GM04503 (cell line): Measurements from ENCODE around the gene HDAC4.

ENCODE experiments used
- DNase-seq: peaks from one replicate; pipeline ENCODE4 v3.0.0-alpha.2; 2012; ENCODE audit warnings: low read depth

The HDAC4 gene

DNA sequence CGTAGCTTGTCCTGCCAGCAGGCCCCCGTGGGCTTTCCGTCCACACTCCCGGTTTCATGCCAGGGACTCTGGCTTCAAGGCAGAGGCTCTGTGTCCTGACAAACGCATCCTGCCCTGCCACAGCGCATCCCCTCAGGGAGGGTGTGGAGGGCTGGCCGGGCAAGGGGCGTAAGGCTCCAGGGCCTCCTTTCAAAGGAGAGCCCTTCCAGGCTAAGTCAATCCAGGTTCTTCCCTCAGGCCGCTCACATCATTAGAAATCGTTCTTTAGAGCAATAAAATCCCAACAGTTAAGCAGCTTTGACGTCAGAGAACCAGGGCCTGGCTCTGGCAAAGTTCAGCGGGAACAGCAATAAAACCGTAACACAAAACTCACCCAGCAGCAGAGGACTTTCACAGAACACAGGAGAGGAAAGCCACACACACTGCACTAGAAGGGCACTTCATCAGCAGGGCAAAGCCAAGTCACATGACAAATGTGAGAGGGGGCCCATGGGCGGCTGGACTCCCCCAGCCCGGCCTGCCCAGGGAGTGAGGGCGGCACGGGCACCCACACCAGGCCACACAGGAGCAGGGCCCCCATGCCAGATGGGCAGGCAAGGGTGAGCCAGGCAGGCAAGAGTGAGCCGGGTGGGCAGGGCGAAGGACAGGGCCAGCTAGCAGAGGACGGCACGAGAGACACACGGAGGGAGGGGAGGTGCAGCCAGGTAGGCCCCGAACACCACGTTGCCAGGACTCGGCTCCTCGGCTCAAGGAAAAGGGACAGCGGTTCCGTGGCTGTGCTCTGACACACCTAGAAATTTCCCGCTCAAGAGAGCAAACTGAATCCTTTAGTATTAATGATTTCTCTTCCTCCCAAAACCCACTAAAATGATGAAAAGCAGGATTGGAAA lies 52.0 kb downstream of the HDAC4 start:
- no peak for DNase-seq

- no peak for DNase-seq
These were observed 54.1 kb downstream of the HDAC4 start for GRCh38 chr2:239346676-239347075.

GRCh38 chr2:239345251-239345650 lies 55.6 kb downstream of the HDAC4 start:
- no peak for DNase-seq

GRCh38 chr2:239344857-239345216 lies 56.0 kb downstream of the HDAC4 start:
- DNase-seq: no peak

DNA sequence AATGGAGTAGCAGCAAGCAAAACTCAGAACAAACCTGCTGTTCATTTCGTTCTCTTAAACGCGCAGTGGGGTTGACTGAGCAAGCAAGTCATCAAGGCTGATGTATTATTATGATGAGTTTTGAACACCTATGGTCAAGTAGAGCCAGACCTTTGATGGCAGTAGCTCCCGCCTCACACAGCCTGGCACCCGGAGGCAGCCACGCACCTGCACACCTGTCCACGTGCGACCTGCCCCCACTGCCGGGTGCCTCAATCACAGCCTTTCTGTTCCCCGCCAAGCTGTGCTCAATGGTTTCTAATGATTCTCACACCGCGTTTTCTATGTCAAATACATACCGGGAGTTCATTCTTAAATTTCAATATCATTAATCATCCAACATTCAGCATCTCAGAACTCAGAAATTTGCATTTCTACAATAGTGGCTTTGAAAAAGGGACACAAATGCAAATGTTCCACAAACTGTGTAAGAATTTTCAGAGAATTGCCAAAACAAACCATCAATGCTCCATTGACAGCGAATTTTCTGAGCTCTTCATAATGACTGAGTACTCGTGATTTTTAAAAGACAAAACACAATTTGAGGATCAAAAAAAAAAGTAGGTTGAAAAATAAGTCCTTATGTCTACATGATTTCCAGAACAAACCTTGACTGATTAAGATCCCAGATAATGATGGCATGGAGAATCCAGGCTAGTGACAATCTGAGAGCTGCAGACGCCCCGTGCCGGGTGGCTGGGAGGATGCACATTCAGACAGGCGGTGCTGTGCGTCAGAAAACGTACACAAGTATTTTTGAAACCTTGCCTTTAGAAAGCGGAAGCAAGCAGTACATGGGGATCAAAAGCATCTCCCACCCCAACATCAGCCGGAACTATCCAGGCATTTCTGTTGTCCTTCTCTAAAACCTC lies 56.6 kb downstream of the HDAC4 start:
- no peak for DNase-seq

DNA sequence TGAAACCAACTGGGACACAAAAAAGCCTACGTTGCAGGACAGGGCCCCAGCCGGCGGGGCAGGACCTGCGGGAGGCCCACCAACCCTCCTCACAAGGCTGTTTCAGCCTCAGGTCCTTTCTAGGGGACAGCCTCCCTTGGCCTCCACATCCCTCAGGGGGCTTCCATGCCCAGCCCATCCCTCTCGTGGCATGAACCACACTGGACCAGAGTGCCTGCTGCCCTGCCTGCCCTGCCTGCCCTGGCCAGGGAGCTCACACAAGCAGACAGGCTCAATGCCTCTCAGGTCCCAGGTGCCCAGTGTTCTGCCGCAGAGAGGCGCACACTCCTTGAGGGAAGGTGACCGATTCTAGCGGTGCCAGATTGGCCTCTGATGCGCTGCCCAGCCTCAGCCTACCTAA lies 57.4 kb downstream of the HDAC4 start:
- DNase-seq: no peak

GRCh38 chr2:239341840-239342239 lies 59.0 kb downstream of the HDAC4 start:
- DNase-seq: no peak

DNA sequence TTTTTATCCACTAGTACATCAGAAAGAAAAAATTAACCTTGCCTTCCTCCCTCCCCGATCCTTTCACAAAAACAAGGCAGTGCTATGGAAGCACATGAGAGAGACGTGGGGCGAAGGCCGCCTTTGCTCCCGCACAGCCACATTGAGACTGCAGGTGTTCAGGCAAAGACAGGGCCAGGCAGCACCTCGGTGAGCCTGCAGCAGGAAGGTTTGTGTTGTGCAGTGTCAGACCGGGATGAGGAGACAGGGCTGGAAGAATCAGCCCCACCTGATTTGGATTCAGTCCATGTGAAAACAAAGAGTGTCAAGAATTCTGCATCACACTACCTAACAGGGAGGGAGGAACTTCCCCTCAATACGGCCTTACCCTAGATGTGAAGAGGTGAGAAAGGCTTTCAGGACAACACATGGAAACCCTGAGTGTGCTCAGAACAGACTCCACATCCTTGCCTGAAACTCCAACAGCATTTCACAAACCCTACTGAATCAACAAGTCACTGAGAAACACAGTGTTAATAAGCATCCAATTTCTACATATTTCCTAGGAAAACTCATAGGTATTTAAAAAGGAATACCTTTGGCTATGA lies 59.6 kb downstream of the HDAC4 start:
- no peak for DNase-seq

DNA sequence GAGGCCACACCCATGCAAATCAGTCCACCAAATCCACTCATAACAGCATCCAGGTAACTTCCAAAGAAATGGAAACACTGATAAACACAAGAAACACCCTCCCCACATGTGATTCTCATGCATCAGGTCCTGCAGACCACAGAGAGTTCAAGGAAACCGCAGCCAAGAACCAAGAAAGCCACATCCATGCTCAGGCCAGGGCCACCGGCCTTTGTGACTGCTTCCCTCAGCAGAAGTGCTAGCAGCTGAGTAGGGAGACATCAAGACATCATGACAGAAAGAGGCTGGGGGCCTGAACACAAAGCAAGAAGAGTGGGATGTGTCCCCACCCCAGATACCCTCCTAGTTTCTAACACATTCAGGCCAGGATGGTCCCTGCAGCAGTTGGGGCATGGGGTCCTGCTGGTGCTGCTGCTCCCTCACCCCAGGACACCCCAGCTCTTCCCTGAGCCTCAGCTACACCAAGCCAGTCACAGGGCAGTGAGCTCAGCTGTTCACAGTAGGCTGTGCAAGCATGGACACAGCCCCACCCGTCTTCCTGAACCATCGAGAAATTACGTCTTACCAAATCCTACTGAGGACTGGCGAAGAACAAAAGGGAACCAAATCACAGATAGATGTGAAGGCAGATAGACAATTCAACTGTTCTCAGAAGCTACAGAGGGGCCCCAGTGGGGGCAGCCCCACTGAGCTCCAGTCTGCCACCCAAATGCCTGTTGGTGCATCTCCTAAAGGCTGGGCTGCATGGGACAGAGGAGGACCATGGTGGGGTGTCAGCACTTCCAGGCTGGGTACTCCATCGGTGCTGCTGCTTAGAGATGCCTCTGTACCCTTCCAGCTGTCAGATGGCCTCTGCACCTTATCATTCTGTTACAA lies 60.9 kb downstream of the HDAC4 start:
- DNase-seq: no peak

DNA sequence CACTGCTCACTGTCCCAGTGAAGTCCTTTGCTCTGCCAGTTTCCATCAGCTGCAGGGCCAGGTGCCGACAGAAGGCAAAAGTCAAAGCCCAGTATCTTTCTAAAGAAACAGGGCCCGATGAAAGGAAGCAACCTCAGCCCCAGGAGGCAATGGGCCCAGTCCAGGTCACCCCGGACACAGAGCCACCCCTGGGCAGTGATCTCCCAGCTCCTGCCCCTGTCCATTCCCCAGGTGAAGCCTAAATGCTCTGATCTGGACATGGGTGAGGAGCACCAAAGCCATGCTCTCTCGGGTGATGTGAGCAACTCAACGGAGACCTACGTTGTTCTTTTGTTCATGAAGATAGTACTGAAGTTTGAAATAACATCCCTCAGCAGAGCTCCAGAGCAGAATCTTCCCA lies 61.6 kb downstream of the HDAC4 start:
- no peak for DNase-seq

- no peak for DNase-seq
These were observed 62.8 kb downstream of the HDAC4 start for GRCh38 chr2:239337877-239338484.

DNA sequence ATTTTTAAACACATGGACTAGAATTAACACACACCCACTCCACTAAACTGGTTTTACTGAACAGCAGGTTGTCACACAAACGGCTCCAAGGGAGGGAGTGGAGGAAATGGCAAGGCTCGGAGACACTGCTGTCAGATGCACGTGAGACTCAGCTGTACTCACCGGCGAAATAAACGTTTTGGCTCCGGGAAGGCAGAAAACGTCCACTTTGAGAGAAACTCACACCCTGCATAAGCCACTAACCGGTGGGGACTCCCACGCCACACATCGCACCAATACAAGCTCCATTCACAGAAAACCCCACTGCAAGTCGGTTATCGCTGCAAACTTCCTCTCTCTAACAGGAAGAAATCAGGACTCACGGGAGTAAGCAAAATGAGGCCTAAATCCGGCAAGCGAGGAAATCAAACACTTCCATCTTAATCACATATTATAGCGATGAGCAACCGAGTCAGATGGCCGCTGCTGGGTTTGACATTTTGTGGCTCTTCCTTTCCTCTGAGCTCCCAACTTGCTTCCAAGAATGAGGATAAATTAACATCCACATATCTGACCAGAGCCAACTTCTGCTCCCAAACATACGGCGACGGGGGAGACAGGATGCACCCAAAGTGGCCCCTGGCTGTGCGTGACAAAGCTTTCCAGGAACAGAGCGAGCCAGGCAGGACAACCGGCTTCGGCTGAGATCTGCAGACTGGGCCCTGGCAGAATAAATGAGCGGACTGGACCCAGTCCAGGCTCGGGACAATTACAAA lies 63.5 kb downstream of the HDAC4 start:
- no peak for DNase-seq

DNA sequence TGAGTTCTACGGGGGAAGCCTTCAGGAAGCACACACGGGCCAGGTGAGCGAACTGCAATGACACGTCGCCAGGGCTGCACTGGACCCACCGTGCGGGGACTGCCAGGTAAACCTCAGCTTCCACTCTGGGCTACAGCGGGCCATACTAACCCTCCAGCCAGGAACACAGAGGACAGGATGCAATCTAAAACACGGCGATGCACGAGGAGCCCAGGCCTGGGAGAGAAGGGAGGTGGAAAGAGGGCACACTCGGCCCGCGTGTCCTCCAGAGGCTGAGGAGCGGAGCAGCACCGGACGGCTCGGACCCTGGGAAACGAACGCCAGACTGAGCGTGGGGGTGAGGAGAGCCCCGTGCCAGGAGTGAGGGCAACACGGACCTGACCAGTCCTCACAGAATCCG lies 69.3 kb downstream of the HDAC4 start:
- DNase-seq: no peak

DNA sequence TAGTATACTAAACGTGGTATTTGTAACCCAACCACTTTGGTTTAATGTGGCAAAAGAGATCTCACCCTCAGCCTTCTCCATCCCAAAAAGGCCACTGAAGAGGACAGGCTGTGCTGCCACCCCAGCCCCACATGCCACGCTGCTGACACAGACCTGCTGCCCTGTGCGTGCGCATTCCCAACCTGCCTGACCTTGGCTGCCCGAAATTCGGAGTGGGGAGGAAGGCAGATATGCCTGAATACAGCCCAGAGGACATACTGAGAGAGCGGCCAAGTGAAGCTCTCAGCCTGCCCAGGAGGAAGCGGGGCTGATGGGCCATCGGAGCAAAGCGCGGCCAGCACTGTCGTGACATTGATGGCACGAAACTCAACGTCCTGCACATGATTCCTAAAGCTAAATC lies 70.0 kb downstream of the HDAC4 start:
- no peak for DNase-seq

- DNase-seq: no peak
These were observed 70.7 kb downstream of the HDAC4 start for GRCh38 chr2:239329972-239330572.

- no peak for DNase-seq
These were observed 71.4 kb downstream of the HDAC4 start for GRCh38 chr2:239329284-239329971.

GRCh38 chr2:239328351-239329191 lies 72.2 kb downstream of the HDAC4 start:
- DNase-seq: peak; percentile 68

DNA sequence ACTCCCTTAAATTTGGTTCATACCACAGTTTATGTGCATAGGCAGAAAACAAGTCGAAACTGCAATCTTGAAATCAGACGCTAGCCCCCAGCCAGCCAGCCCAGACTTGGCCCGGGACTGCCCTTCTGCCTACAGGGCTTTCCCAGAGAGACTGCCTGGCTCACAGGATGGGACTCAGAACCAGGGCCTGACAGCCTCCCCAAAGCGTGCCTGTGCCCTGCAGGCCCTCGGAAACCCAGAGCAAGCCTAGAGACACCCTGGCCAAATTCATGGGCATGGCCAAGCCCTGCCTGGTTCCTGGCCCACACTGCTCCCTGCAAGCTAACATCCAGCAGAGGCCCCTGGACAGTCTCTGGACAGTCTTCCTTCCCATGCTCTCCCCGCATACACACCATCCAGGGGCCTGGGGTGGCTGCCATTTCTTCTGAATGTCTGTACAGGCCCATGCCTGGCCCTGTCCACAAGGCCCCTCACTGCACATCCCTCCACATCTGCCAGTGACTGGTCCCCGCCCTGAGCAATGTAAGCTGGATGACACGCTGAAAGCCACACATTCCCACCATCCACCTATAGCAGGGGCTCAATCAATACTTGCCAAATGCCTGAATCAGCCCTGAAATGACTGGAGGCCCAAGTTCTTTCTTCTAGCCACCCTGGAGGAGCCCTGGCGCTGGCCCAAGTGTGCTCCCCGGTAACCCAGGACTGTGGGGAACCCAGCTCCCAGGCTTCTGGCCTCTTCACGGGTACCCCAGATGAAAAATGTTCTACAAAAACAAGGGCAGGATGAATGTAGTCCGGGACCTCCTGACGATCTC lies 73.1 kb downstream of the HDAC4 start:
- no peak for DNase-seq
